NCI-H1105 treated with DMSO at 0.1 percent for 48 hours (cell line): ENCODE results near the gene PHACTR3.
"Not testable (repeated sequence)": the region's sequence is repeated elsewhere in the genome, so short reads cannot be mapped to it uniquely, and the experiment has no call there.

ENCODE experiments used
- DNase-seq: peaks from one replicate; lab custom pipeline; 2025; lab: John Stamatoyannopoulos, UW

Gene PHACTR3

GRCh38 chr20:59603781-59604541, at the start of gene PHACTR3:
PHACTR3 (plus strand) TSS chr20:59604540; CDS start chr20:59605015, 475 bp downstream.
- DNase-seq, result peak; percentile 6

- not testable (repeated sequence) for DNase-seq
These were observed 46.4 kb upstream of the PHACTR3 start for GRCh38 chr20:59557733-59558529.

GRCh38 chr20:59559024-59559817, 45.1 kb upstream of the PHACTR3 start:
- no peak for DNase-seq

DNA sequence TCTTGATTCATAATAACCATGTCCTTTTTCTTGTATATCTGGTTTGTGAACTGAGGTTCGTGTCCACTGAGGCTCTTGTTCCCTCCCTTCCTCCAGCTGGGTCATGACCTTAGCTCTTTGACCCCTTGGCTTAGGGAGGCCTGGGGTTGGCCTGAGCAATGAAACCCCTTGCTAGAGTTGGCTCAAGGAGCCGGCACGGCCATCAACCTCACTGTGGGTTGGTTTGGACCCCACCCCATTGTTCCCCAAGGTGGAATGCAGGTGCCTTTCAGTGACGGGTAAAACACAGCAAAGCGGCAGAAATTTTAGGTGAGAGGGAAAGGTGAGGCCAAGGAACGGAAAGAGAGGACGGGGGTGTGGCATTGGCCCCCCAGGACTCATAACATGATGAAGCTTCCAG, 44.5 kb upstream of the PHACTR3 start:
- DNase-seq, result no peak

GRCh38 chr20:59560588-59561227, 43.6 kb upstream of the PHACTR3 start:
- peak; percentile 46 for DNase-seq

DNA sequence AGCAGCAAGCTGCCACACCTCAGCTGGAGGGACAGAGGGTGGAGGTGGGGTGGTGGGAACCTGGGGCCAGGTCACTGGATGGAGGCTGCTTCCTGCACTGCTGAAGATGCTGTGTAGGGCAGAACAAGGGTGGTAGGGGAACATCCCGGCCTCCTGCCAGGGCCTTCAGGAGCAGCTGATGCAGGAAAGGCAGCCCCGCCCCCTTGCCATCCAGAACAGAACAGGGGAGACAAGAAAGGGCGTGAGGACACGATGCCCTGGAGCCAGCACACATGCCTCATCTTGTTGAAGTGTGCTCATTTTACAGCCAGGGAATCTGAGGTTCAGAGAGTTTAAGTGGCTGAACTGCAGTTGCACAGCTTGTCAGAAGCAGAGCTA, 43.1 kb upstream of the PHACTR3 start:
- DNase-seq, result peak; percentile 66

DNA sequence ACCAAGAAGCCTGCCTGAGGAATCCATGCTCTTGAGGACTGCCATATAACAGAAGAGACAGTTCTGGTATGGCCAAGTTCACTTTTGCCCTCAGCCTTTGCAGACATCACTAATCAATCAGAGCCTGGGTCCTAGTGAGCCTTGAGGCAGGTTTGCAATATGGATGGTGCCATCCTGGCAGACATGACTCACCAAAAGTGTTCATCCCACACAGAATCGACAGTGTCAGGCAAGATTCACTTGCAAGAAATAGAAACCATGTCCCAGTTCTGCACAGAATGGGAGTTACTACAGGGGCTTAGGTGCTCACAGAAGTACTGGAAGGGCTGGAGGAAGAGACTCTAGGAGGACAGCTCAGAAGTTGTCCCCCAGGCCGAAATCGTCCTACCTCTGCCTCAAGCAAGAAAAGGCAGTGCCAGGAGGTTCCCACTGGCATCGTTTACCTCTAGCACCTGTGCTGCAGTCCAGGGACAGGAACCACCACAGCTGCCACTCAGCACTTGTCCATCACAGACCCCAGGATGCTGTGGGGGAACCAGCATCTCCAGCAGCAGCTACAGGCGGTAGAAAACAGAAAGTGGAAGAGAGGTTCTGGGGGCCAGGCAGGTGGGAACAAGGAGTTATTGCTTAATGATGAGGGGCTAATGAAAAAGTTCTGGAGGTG, 42.6 kb upstream of the PHACTR3 start:
- no peak for DNase-seq

DNA sequence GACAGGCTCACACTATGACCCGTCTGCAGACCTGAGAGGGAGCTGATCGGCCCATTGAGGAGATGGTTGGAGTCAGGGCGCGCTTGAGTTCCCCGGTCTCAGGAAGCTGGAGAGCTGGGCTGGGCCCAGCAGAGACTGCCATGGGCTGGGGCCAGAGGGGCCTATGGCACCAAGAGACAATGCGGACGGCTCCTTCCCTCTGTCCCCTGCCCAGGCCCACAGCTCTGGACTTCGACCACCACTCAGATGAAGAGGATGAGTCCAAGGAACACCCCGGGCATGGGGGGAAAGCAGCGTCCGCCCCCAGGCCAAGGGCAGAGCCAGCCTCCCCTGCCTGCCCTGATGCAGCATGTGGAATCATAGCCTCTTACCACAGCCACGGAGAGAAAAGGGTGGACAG, 40.2 kb upstream of the PHACTR3 start:
- no peak for DNase-seq

DNA sequence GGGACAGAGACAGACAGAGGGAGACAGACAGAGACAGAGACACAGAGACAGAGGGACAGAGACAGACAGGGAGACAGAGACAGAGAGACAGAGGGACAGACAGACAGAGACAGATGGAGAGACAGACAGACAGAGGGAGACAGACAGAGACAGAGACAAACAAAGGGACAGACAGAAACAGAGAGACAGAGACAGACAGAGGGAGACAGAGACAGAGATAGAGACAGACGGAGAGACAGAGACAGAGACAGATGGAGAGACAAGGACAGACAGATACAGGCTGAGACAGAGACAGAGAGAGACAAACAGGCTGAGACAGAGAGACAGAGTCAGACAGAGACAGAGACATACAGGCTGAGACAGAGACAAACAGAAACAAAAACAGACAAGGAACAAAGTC, 39.4 kb upstream of the PHACTR3 start:
- no peak for DNase-seq

DNA sequence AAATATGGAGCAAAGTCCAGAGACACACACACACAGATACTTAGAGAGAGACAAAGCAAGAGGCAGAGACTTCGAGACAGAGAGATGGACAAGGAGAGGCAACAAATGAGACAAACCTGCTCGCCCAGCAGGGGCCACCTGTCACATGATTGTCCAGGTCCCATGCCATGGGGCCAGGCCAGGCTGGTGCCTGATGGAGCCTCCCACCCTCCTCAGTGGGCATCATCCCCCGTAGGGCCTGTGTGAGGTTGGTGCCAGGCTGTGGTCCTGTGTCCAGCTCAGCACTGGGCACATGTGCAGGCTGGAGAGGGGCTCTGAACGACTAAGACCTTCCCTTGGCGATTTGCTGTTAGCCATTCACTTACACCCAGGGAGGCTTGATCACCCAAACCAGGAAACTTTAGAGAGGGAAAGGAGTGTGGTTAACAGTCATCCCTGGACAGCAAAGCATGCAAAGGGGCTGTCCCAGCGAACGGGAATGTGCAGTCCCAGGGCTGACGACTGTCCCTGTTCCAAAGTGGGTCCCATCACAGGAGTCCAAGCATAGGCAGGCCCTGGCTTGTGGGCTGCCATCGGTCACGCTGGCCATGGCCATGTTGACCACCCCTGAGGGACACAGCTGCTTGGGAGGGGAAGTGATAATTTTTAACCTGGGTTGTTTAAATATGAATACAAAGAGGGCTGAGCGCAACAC, 38.4 kb upstream of the PHACTR3 start:
- no peak for DNase-seq

GRCh38 chr20:59566631-59567524, 37.5 kb upstream of the PHACTR3 start:
- DNase-seq, result no peak

GRCh38 chr20:59567585-59568508, 36.5 kb upstream of the PHACTR3 start:
- no peak for DNase-seq

- no peak for DNase-seq
These were observed 35.8 kb upstream of the PHACTR3 start for GRCh38 chr20:59568509-59569024.

DNA sequence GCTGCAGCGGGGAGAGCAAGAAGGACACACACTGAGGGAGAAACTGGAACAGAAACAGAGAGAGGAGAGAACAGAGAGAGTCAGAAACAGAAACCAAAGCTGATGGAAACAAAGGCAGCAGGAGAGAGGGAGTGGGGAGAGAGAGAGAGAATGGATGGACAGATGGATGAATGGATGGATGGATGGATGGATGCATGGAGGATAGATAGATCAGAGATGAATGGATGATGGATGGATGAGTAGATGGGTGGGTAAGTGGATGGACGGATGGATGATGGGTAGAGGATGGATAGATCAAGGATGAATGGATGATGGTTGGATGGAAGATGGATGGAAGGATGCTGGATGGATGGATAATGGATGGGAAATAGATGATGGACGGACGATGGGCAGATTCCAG, 35.0 kb upstream of the PHACTR3 start:
- DNase-seq, result no peak

GRCh38 chr20:59571151-59571550, 33.2 kb upstream of the PHACTR3 start:
- no peak for DNase-seq

GRCh38 chr20:59571551-59572314, 32.6 kb upstream of the PHACTR3 start:
- DNase-seq, result peak; percentile 66

GRCh38 chr20:59572515-59572914, 31.8 kb upstream of the PHACTR3 start:
- DNase-seq, result no peak

- no peak for DNase-seq
These were observed 30.5 kb upstream of the PHACTR3 start for GRCh38 chr20:59573837-59574236.
